ENCODE results near the gene PIMREG.
A peak's percentile ranks its signal among the peaks of the same experiment; 100 is the strongest.

Gene PIMREG

GRCh38 chr17:6408276-6408675, 36.0 kb upstream of the PIMREG start (continued):
- no peak for TF ChIP-seq AEBP2 (tag by site-specific recombination; IDR thresholded peaks at IDR 0.05; ENCODE audit: borderline replicate concordance)
- no peak for TF ChIP-seq WT1 (tag by site-specific recombination; IDR thresholded peaks at IDR 0.05)
- no peak for TF ChIP-seq ZNF302 (tag by site-specific recombination; IDR thresholded peaks at IDR 0.05; ENCODE audit: low read depth)
- TF ChIP-seq ZNF629 (tag by site-specific recombination; IDR thresholded peaks at IDR 0.05) = no peak
- no peak for TF ChIP-seq ZSCAN16 (tag by site-specific recombination; IDR thresholded peaks at IDR 0.05)
- no peak for TF ChIP-seq ZNF518A (tag by site-specific recombination; conservative IDR thresholded peaks at IDR 0.05; ENCODE audit: low read depth)
- TF ChIP-seq ZNF248 (tag by site-specific recombination; IDR thresholded peaks at IDR 0.05) = no peak

- TF ChIP-seq ZNF37A (tag by site-specific recombination; IDR thresholded peaks at IDR 0.05) (no peak), ZNF837 (tag by site-specific recombination; IDR thresholded peaks at IDR 0.05) (no peak), ZBTB7A (tag by site-specific recombination; IDR thresholded peaks at IDR 0.05; ENCODE audit: low read depth) (no peak), YY1 (tag by site-specific recombination; IDR thresholded peaks at IDR 0.05) (no peak)
- POLR2A ChIA-PET = no interaction called here
- no peak overlapping the region for H3K4me3 ChIP-seq (ENCODE audit: low read depth, low read length)
- CTCF ChIA-PET = interaction anchor here (0.7 to 0.9 kb wide), 2 partner anchors 123 to 188 kb away, joined by 3 read pairs; no protein-coding TSS in a partner anchor
- no peak overlapping the region for H3K27ac ChIP-seq (ENCODE audit: extremely low read depth, low read depth, low read length)
- H3K9me3 ChIP-seq (ENCODE audit: control insufficient read depth, insufficient read depth, low read depth, low read length) = no peaks in the 10 kb centered on the region
- no peaks in the 10 kb centered on the region for H3K4me1 ChIP-seq (ENCODE audit: control insufficient read depth, insufficient read depth, low read length)
- H3K36me3 ChIP-seq (ENCODE audit: control insufficient read depth in 2 of 2, insufficient read depth in 1 of 2, low read length in 2 of 2) = no peaks in the 10 kb centered on the region
These were observed 35.5 kb upstream of the PIMREG start for GRCh38 chr17:6408735-6409134.

GRCh38 chr17:6413065-6413464, 31.2 kb upstream of the PIMREG start:
- H3K36me3 ChIP-seq (ENCODE audit: control insufficient read depth in 2 of 2, insufficient read depth in 1 of 2, low read length in 2 of 2) = no peaks in the 10 kb centered on the region
- CTCF ChIA-PET = interaction anchor here (0.6 to 1.9 kb wide), 19 partner anchors 9 to 825 kb away, joined by 3 to 10 read pairs (median 3); no protein-coding TSS in a partner anchor
- no peak overlapping the region for H3K27ac ChIP-seq (ENCODE audit: extremely low read depth, low read depth, low read length)
- H3K4me1 ChIP-seq (ENCODE audit: control insufficient read depth, insufficient read depth, low read length) = no peaks in the 10 kb centered on the region
- TF ChIP-seq ZNF660 (tag by site-specific recombination; IDR thresholded peaks at IDR 0.05) (no peak), PRDM2 (tag by site-specific recombination; IDR thresholded peaks at IDR 0.05; ENCODE audit: borderline replicate concordance) (no peak), ZNF19 (tag by site-specific recombination; IDR thresholded peaks at IDR 0.05; ENCODE audit: low read depth) (no peak), ZNF654 (tag by site-specific recombination; IDR thresholded peaks at IDR 0.05; ENCODE audit: low read depth) (peak; percentile 87), ZNF768 (tag by site-specific recombination; IDR thresholded peaks at IDR 0.05) (no peak)
- POLR2A ChIA-PET = no interaction called here
- no peaks in the 10 kb centered on the region for H3K9me3 ChIP-seq (ENCODE audit: control insufficient read depth, insufficient read depth, low read depth, low read length)
- H3K4me3 ChIP-seq (ENCODE audit: low read depth, low read length) = no peak overlapping the region

Data from HEK293 (cell line).